HG03025 (cell line): ENCODE results near the gene PDK4.

Source experiments
- ATAC-seq: cut with Tn5 transposase; IDR thresholded peaks from one replicate; pipeline ENCODE4 v1.9.1; 2021; ENCODE audit warnings: mild to moderate bottlenecking, moderate library complexity; ENCODE audit not compliant: unreplicated experiment, low FRiP score

The PDK4 gene

DNA sequence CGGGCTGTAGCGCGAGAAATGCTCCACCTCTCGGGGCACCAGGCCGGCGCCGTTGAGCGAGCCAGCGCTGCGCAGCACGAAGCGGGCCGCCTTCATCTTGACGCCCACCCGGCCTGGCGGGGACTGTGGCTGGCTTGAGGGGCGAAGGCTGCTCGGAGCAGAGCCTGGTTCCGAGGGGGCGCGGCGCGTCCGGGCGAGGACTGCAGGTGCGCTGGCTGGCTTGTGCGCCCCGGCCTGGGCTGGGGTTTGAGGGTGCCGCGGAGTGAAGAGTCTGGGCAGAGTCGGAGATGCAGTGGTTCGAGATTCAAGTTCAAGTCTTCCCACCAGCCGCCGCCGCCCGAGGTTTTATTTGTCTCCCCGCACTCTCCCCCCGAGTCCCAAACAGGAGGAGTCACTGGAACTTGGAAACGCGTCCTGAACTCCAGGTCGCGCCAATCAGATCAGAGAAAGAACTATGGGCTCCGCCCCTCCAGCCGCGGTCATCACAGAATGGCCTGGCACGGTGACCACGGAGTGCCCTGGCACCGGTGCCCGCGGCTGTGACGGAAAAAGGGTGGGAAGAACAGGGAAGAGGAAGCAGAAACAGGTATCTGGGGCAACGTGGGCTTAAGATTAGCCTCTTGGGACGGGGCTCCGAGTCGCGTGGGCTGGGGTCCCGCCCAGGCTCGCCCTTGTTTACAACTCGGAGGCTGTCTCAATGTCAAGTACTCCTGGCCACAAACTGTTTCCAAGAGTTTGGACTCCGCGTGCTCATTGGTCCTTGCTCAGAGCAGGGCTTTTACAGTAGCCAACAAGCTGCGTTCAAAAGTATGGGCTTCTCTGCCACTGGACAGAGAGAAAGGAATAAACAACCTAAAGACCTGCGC lies at the start of gene PDK4:
Gene PDK4 (minus strand): TSS at position 319 of the 866 bp plus-strand sequence. CDS start 223 bp downstream, at position 96.
- no peak for ATAC-seq

DNA sequence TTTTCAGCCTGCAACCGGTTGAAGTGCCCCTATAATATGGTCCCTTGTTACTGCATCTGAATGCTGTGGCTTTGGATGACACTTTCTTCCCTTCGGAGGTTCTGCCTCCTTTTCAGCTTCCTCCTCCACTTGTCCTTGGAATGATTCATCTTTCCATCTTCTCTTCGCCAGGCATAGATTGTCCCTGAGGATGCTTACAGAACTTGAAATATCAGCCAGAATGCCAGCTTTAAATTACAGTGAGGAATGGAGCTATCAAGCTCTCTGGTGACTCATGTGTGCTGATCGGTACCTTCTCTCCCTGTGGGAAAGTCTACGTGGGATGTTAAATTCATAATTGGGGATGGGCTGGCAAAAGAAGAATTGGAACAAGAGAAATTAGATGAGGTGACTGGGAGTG lies 45.9 kb upstream of the PDK4 start:
- ATAC-seq, result no peak

DNA sequence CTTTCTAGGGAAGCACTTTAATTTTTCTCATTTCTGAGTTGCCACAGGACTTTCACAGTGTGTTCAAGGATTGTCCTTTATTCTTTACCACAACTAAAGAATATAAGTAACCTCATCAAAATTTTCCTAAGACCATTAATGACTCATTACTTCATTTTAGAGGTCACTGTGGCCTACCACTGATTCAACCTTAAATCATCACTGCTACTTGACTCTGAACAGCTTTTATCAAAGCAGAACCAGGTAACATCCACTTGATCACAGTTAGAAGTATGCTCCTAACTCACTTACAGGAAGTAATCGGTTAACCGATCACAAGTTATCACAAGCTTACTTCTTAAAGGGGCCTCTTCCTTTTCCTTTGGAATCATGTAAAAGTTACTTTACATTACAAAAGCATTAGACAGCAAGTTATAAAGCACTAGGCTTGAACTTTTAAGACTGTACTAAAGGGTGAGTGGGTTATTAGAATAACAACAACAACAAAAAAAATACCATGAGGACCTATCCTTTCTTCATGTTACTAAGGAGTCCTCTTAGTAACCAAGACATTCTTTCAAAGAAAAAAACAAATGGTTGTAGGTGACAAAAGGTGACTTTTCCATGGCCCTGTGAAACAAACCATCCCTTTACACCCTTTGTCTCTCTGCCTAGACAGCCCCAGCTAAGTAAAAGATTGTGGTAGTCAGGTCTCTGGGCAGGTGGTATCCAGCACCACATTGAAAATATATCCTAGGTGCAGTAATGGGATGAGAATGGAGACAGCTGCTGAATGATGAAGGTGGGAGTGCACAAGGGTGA lies 40.0 kb upstream of the PDK4 start:
- ATAC-seq, result no peak

DNA sequence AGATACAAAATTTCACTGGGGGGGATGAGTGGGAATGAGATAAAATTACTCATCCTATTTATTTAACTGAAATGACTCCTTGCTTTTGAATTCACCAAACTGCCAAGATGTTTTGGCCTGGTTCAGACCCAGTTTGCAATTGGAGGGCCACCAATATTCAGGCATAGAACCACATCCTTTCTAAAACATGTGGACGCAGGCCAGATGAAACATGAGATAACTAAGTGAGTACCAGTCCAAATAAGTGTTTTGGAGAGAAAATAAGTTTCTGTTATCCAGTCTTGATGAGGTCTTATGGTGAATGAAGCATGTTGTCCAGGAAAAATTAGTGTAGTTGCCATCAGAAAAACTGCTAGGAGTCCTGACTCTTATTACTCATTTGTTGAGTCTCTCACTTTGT lies 36.3 kb upstream of the PDK4 start:
- no peak for ATAC-seq

DNA sequence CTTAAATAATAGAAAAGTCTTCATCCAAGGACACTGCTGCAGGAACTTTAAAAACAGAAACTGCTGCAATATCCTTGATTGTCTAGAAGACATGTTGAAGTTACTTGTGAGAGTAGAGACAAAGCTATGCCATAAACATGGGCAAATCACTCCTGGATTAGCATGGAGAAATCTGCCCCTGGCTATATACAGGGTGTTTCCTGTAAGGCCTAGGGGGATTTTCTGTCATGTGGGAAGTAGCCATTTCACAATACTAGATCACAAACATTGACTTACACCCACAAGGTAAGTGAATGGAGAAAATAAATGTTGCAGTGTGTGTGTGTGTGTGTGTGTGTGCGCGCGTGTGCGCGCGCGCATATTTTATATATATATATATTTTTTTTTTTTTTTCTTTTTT lies 35.2 kb upstream of the PDK4 start:
- no peak for ATAC-seq

DNA sequence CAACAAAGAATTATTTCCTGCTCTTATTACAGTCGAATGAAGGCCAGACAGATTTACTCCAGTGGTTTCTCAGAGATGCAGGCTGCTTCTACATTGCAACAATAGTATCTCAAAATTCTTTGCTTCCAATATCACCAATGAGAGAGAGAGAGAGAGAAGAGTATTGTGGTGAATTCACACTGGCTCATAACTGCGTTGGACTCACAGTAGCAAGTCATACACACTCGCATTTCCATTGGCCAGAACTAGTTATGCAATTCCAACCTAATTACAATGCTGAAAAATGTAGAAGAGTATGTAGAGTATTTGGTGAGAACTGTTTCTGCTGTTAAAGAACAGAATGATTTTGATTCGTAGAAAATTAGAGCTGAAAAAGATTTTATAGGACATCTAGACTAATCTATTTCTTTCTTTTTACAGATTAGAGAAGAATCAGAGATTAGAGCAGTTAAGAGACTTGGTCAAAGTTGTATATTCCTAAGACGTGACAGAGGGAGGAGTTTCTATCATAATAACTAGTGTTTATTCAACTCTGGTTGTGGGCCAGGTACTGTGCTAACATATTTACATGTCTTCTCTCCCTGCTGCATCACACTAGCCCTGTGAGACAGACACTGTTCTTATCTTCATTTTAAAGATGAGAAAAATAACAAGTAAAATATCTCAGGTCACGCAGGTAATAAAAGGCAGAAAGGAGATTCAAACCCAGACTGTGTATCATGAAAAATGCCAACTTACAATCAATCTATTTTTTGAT lies 34.6 kb upstream of the PDK4 start:
- ATAC-seq, result no peak

DNA sequence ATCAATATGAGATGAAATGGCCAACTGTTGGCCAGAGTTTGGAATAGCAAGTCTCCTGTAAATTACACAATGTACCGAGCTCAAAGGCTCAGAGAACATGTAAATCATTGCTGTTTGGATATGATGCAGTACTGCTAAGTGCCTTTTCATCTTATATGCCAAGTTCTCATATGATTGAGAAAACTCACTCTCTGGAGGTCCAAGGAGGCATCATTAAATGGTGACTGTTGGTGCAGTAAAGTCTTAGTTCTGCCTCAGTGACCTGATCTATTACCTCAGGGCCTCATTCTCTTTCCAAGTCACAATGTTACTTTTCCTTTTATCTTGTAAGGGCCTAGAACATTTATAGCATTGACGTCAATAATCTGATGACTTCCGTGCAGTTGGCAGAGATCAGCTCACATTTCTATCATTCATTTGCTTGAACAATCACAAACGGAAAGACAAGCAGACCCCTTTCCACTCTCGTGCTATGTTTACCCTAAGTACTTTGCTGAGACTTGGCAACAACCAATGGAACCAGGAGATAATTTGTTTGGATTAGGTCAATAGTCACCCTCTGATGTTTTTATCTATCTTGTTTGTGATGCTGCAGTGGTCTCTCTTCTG lies 32.6 kb upstream of the PDK4 start:
- no peak for ATAC-seq

DNA sequence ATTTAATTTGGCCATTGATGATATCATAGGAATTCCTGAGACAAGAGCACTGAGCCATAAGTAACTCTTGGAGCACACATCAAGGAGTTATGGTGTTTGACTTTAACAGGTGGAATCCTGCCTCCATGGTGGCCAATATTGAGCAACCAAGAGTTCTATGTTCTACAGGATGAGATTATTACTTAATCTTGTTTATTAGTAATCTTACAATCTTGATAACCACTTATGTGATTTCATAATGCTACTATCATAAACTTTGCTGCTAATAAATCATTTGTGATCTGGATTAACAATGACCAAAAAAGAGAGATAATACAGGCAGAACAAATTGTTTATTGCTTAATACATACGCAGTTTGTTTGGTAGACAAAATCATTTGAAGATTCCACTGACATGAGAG lies 27.5 kb upstream of the PDK4 start:
- ATAC-seq, result no peak

DNA sequence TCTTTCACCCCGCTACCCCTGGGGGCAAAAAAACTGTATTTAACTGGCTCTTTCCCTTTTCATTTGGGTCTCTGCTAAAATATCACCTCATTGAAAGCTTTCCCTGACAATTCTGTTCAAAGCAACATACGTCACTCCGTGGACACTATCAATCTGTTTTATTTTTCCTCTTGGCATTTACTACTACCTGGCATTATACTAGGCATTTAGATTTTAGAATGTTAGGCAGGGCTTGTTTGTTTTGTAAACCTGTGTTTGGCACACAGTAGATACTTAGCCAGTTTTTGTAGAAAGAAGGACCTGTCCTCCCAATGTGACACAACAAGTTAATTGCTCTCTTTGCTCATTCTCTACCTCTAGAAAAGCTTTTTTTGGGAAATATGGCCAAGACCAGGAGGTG lies 26.5 kb upstream of the PDK4 start:
- ATAC-seq, result no peak

DNA sequence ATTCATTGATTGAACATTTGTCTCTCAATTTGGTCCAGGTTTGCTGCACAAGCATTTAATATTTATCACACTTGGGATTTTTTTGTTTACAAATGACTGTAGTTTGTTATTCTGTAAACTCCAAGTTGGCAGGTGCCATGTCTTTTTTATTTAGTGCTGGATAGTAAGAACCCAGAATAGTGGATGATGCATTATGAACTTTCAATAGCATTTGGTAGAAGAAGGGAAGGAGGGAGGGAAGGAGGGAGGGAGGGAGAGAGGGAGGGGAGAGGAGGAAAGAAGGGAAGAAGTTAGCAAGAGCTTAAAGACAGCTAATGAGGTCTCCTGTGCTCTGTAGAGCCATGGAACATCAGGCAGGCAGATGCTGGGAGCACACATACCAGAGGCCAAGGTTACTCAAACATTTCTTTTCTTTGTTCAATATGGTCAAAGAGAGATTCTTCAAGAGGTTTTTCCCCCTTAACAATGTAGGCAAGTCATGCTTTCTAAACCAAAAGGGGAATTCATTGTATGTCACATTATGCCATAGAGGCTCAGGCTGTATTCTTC lies 25.8 kb upstream of the PDK4 start:
- ATAC-seq, result no peak

DNA sequence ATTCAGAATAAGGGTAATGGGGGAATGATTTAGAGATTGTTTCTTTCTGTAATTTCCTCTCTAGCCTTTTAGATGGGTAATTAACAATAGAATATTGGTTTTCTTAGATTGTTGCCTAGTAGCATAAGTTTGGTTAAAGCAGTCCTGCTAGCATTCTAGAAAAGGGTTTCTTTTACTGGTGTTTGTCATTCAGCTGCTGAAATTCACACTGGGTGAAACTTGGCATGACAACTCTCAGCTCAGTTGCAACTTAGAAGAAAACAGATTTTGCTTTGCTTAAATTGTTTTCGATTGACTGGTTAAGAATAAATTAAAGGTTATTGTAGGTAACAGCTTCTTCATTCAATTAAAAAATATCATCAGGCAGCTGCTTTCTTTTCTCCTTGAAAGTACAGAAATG lies 25.1 kb upstream of the PDK4 start:
- ATAC-seq, result no peak

DNA sequence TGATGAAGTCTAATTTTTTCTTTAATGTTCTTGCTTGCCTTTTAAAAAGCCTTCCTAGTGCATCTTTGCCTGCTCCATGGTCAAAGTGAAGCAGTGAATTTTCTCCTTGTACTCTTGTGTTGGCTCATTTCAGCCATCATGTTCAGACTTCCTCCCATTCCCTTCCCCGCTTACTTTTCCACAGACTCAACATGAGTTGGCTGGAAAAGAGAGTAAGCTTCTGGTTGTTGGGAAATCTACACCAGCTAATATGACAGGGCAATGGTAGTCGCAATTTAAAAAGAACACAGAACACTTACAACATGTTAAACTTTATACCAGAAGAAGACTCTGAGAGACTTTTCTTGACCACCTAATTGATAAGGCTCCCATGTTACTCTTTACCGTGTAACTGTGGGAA lies 24.3 kb upstream of the PDK4 start:
- no peak for ATAC-seq

DNA sequence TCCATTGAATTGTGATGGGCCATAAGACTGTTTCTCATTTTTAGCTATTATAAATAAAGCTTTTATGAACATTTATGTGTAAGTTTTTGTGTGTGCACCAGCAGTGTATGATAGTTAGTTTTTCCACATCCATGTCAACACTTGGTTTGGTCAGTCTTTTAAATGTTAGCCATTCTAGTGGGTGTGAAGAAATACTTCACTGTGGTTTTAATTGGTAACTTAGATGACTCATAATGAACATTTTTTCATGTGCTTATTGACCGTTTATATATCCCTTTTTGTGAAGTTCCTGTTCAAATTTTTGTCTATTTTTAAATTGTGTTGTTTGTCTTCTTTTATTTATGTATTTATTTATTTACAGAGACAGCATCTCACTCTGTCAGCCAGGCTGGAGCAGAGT lies 23.6 kb upstream of the PDK4 start:
- ATAC-seq, result no peak

DNA sequence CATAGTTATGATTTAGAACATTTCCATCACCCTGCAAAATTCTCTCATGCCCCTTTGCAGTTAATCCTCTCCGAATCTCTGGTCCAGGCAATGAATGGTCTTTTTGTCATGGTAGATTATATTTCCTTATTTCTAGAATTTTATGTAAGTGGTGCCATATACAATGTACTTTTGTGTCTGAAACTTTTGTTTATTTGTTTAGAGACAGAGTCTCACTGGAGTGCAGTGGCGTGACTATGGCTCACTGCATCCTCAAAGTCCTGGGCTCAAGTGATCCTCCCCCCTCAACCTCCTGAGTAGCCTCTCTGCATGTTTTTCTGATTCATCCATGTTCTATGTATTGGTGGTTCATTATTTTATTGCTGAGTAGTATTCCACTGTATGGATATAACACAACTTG lies 23.2 kb upstream of the PDK4 start:
- ATAC-seq, result no peak

DNA sequence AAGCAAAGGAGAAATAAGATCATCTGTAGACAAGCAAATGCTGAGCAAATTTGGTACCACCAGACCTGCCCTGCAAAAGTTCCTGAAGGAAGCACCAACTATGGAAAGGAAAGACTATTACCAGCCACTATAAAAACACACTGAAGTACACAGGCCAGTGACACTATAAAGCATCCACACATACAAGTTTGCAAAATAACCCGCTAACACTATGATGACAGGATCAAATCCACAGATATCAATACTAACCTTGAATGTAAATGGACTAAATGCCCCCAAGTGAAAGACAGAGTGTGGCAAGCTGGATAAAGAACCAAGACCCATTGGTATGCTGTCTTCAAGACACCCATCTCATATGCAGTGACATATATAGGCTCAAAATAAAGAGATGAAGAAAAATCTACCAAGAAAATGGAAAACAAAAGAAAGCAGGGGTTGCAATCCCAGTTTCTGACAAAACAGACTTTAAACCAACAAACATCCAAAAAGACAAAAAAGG lies 18.2 kb upstream of the PDK4 start:
- no peak for ATAC-seq

DNA sequence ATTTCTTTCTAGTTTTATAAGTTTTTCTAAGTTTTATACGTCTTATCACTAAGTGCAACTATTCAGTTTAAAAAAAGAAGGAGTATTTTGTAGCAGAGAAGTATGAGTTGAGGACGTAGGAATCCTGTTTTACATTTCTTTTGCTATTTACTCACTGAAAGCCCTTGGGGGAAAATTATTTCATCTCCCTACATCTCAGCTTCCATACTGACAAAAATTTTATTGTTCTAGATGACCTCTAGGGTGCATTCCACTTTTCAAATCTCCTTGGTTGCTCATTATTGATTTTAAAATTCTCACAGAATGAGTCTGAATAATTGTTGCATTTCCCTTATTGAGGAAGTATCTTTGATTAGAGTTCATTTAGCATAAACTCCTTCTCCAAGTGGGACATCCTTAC lies 14.9 kb upstream of the PDK4 start:
- ATAC-seq, result no peak

DNA sequence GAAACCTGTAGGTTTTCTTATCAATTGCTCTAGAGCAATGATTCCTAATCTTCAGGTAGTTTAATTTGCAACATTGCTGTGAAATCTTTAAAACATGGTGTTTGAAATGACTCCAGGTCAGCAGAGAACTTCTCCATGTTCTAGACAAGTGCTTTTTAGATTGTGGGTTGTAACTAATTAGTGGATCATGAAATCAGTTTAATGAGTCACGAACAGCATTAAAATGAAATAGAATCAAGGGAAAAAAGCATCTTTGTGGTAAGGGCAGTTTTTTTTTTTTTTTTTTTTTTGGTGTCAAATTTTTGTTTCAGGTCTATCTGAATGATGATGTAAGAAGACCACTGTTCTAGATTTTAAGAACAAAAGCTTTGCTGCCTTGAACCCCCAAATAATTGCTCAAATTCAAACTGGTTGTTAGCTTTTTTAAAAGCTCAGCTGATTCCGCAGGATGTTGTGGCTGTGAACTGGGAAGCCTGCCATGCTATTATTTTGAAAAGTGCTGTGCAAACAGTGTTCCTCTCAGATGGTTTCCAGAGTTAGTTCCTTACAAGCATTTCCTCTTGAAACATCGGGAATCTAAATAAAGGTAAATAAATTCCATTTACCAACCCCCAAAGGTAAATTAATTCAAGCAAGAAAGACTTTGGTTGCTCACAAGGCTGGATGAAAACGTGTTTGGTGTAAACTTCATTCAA lies 13.1 kb upstream of the PDK4 start:
- ATAC-seq, result no peak

DNA sequence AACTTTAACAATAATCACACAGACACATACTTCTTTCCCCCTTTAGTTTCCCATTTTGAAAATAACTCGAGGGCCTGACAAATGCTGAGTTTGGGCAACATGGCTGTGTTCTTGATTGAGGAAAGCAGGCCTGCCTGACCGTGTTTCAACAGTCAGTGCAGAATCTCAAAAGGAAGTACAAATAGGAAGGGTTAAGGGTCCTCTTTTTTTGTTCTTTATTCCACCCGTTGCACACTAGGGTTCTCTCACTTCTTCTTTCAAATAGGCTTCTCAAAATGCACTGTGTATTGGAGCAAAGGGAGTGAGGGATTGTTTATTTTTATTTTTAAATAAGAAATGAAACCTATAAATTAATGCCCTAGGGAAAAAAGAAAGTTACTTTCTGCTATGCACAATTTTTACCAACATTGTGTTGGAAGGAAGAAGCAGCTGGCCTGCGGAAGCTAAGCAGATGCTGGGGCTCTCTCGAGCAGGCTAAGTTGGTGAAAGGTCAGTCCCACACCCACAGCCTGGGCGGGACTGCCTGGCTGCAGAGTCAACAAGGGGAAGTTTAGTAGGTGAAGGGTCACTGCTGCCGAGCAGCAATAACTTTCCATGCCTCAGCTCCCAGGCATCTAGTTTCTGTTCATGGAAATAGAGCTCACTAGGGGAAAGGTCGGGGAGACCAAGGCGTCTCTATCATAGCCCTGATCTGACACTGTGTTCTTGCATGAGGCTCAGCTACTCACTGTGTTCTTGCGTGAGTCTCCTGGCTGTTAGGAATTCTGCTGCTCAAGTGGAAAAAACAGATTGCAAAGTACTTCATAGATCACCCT lies 12.2 kb upstream of the PDK4 start:
- peak; percentile 99 for ATAC-seq

DNA sequence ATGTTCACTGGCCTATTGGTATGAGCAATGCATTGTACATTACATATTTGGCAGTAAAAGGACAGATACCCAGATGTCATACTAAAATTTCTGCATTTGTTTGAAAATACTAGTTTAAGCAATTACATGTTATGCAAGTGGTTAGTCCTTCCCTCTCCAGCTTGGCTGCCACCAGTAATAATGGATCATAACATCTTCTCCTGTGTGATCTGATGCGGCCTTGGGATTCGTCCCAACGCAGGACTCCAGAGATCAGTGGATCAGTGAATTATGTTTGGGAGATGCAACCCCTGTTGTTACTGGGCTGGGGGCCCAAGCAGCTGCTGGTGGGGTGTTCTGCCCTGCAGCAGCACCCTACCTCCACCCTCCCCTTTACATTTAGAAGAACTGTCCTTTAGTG lies 11.2 kb upstream of the PDK4 start:
- ATAC-seq, result no peak
